Stimulated activated CD4-positive, alpha-beta T cell treated with anti-CD3 and anti-CD28 coated beads, Interleukin-15, amount 100 ng/mL, for 24 hours (primary cell): ENCODE data around the gene CMC1.
"Not testable (repeated sequence)": the region's sequence is repeated elsewhere in the genome, so short reads cannot be mapped to it uniquely, and the experiment has no call there.

Source experiments
- DNase-seq: peaks from one replicate; pipeline ENCODE4 v3.0.0-alpha.2; 2020

CMC1 gene

DNA sequence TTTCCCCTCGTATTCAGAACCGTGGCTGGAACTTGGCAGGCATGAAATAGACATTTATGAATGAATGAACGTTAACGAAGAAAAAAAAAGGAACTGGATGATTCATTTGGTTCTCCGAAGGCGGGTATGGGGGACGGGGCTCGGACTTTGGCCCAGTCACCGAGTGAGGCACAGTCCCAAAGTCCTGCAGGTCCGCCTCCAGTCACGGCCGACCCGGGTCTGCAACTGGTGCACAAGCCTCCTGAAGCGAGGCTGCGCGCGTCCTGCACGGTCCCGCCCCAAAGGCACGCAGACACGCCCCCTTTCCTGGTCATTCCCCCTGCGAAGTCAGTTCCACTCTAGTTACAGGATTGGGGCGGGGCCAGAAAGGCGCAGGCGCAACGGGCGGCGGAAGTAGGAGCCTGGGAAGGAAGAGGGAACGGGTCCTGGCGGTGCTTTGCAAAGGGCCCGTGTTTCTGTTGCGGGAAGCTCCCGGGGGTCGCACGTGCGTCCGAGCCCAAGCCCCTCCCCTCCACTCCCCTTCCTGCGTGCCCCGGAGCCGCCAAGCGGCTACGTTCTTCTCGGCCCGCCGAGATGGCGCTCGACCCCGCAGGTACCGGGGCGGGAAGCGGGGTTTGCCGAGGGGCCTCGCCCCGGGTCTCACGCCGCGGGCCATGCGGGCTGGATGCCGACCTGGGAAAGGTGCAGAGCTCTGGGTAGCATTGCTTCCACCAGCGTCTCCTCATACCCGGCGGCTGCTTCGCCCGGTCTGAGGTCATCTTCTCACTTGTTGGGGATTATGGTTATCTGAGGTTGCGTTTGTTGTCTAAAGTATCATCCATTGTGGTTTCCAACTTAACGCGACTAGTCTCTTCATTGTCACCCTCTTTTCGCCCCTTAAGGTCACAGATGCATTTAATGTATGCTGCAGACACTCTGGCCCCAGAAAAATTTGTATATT is at the start of gene CMC1:
TSS of gene CMC1 (plus strand) at position 399 of the 940 bp plus-strand sequence. CDS start at position 574, 175 bp downstream.
- peak; percentile 99 for DNase-seq

DNA sequence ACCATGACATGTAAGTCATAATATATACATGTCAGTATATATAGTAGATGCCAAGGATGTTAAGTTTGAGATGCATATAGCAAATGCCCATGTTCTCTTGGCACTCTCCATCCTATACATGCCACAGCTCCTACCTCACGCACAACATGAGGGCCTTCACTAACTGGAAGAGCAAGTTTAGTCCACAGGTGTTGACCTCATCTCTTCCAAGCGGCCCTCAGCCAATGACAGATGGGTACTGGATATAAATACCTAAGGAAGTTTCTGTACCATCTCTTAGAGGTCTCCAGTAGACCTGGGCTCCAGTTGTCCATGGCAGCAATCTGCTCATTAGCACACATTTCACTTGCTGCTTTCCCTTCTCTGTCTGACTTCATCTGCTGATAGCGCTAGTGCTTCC is 43.3 kb upstream of the CMC1 start:
- DNase-seq: no peak

DNA sequence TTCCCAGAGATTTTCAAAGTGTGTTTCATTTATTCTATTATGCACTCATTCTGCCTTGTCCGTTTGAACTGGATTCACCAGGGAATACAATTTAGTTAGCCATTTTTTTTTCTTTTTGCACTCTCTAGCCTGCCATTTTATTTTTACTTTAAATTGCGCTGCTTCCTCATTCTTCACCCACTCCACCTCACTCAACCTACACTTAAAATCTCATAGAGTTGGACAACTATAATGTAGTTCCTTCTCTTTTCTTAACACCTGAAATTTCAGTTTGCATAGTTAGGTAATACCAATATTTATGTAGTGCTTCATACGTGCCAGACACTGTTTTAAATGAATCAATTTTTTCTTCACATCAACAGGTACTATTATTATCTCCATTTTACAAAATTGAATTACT is 42.4 kb upstream of the CMC1 start:
- no peak for DNase-seq

DNA sequence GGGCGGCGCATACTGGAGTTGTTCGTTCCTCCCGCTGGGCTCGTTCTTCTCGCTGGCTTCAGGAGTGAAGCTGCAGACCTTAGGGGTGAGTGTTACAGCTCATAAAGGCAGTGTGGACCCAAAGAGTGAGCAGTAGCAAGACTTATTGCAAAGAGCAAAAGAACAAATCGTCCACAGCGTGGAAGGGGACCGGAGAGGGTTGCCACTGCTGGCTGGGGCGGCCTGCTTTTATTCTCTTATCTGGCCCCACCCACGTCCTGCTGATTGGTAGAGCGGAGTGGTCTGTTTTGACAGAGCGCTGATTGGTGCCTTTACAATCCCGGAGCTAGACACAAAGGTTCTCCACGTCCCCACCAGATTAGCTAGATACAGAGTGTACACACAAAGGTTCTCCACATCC is 41.8 kb upstream of the CMC1 start:
- DNase-seq: not testable (repeated sequence)

DNA sequence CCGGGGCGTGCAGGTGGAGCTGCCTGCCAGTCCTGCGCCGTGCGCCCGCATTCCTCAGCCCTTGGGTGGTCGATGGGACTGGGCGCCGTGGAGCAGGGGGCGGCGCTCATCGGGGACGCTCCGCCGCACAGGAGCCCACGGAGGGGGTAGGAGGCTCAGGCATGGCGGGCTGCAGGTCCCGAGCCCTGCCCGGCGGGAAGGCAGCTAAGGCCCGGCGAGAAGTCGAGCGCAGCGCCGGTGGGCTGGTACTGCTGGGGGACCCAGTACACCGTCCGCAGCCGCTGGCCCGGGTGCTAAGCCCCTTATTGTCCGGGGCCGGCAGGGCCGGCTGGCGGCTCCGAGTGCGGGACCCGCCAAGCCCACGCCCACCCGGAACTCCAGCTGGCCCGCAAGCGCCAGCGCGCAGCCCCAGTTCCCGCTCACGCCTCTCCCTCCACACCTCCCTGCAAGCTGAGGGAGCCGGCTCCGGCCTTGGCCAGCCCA is 41.0 kb upstream of the CMC1 start:
- not testable (repeated sequence) for DNase-seq

DNA sequence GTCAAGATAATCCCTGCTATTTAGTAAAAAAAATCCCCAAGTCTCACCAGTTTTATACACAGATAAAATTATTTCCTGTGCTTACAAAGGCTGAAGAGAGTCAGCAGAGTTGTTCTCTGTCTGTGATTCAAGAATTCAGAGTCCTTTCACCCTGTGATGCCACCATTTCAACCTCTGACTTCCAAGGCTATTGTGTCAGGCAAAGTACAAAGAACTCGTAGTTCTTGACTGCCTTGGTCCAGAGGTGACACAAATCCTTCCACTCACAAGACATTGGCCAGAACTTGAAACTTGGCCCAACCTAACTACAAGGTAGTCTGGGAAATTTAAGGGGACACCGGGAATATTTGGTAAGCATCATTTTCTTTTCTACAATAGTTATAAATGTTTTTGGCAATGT is 34.9 kb upstream of the CMC1 start:
- DNase-seq: no peak

- DNase-seq: no peak
Measured at GRCh38 chr3:28207000-28207733, 34.3 kb upstream of the CMC1 start.

- no peak for DNase-seq
Measured at GRCh38 chr3:28210968-28211713, 30.3 kb upstream of the CMC1 start.

DNA sequence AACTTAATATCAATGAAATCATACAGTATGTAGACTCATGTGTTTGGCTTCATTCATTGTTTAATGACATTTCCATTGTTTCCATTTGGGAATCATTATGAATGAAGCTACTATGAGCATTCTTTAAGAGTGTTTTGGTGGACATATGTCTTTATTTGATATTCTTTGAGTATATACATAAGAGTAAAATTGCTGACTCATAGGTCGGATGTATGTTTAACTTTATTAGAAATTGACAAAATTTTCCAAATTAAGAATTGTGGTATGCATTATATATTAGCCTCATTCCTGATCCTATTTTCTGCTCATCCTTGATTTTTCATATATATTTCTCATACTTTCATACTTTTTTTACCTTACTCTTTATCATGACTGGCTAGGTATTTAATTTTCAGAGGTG is 28.7 kb upstream of the CMC1 start:
- DNase-seq: no peak

GRCh38 chr3:28215407-28215806 is 26.0 kb upstream of the CMC1 start:
- DNase-seq: no peak

- DNase-seq: no peak
Measured at GRCh38 chr3:28218071-28218916, 23.1 kb upstream of the CMC1 start.

- DNase-seq: no peak
Measured at GRCh38 chr3:28218917-28219198, 22.6 kb upstream of the CMC1 start.

- peak; percentile 11 for DNase-seq
Measured at GRCh38 chr3:28224430-28224829, 17.0 kb upstream of the CMC1 start.

GRCh38 chr3:28226020-28226419 is 15.4 kb upstream of the CMC1 start:
- DNase-seq: no peak

DNA sequence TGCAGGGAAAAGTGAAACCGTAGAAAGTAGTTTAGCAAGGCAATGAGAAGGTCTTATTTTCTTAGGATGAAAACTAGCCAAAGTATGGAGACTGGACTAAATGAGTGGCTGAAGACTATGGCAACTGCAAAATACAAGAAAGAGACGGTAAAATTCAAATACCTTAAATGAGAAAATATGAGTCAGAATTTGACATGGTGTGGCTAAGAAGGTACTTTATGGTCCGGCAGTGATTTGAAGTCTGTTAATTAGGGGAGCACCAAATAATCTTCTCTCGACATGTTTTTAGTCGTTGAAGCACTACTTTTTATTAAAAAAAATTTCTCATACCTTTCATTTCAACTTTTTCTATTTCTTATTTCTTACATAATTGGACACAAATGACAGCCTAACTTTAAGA is 12.8 kb upstream of the CMC1 start:
- DNase-seq: no peak

DNA sequence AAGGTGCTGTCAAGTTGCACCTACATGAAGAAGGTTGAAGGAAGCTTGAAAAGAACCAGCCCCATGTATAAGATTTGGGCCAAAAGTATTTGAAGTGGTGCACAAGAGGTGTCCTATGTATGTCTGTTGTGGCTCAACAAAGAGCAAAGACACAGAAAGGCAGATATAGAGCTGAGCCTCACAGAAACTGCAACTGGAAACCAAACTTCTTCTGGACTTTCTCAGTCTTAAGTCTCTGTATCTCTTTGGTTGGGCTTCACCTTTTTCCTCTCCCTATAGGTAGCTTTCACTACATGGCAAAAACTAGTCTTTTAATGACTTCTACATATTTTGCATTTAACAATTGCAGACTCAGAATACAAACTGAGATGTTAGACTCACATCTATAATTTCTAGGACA is 8.8 kb upstream of the CMC1 start:
- no peak for DNase-seq

DNA sequence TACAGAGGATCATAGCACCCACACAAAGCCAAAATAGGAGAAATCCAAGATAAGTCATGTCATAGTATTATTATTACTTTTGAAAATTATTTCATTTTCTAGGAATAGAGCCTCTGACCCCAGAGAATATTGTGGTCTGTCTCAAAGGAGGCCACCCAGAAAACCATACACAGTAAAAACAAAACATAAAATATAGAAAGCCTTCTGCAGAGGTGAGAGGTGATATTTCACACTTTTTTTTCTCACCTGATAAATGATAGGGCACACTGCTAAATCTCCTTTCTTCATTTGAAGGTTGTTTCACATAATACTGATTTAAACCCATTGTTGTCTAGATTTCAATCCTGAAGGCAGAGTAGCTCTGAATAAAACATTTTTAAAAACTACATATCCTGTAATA is 7.0 kb upstream of the CMC1 start:
- no peak for DNase-seq

DNA sequence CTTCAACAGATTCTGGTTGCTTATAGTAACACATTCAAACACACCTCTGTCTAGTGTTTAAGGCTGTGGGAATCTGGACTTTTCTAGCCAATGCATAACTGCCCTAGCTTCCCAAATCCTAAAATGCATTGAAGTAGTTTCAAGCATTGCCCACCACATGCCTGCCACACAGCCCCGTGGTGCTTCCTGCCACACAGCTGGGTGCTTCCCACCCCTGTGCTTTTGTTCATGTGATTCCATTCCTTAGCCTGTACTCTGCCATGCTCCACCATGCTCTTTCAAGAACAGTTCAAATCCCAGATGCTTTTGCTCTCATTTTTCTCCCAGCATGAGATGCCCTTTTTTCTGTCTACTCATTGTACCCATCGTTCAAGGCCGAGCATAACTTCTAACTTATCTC is 2.3 kb upstream of the CMC1 start:
- DNase-seq: no peak

DNA sequence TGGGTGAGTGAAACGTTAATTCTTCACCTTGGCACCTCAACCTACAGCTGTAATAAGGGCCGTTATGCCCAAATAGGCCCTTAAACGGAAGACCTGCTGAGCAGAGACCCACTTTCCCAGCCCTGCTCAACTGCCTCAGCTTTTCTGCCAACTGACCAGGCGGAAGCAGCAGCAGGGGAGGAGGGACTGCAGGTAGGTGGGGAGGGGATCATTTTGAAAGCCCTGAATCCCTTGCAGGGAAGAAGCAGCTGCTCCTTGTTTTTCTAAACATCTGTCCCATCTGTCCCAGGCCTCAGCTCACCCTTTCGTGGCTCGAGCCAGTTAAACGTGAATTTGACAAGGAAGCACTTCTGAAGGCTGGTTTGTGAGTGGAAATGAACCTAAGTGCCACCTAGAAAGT is 978 bp upstream of the CMC1 start:
- DNase-seq: no peak

GRCh38 chr3:28242519-28242918 is 1.1 kb downstream of the CMC1 start:
- DNase-seq: no peak

DNA sequence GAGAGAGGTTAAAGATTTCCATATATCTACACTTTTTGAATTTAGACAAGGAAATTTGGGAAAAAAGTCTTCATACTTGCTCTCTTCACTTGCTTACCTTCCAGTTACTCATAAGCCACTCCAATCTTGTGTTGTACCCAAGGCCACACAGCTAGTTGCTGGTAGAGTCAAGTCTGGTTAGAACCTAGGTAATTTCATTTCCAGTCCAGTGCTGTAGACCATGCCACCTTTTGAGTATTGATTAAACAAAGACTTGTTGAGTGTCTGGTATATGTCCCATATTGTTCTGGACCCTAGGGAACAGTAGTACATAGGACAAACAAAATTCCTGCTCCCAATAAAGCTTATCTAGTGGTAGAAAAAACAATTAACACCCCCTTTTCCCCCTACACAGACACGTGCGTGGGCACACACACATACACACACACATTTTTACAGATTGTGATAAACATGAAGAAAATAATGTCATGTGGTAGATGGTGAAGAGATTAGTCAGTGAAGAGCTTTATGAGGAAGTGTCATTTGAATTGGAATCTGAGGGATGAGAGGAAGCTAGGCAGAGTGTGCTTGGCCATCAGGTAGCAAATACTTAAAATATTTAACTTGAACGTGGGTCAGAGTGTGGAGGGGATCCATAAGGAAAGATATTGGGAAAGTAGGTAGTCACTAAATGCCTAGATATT is 2.1 kb downstream of the CMC1 start:
- DNase-seq: no peak

GRCh38 chr3:28244491-28244890 is 3.1 kb downstream of the CMC1 start:
- no peak for DNase-seq
